IMR-90 (cell line): ENCODE measurements around the gene ZC3HAV1L. TPM values are rescaled to one million over a fixed set of nuclear protein-coding genes. Genes with fewer than 3 reads are reported as not detected.
"Not testable (repeated sequence)": the region's sequence is repeated elsewhere in the genome, so short reads cannot be mapped to it uniquely, and the experiment has no call there.

Source experiments
- ATAC-seq: fragments of 200-7000 bp; cut with Tn5 transposase; 2 replicates; pipeline ENCODE4 v1.9.1; 2020; ENCODE audit warnings: low read depth, mild to moderate bottlenecking, moderate library complexity
- BruUV-seq: library from RNA; stranded (reverse); fragments of 400-500 nt; replicated peaks from 2 replicates; lab custom pipeline; 2021; lab: Mats Ljungman, UMichigan
- CTCF ChIA-PET: fragments of 300-600 bp; formaldehyde crosslinking; extraction: SDS; loops from one replicate; lab custom pipeline; 2021; ENCODE audit warnings: antibody characterized with exemption; lab: Yijun Ruan, JAX
- POLR2A ChIA-PET: fragments of 300-600 bp; sonication (Branson Sonifier 250); formaldehyde crosslinking; loops from one replicate; lab custom pipeline; 2022; ENCODE audit warnings: antibody characterized with exemption; ENCODE audit not compliant: unreplicated experiment; lab: Charles Lee
- DNase-seq: peaks from one replicate; pipeline ENCODE4 v3.0.0; 2013
- H2AFZ ChIP-seq: replicated peaks from 2 replicates; pipeline ENCODE3; 2013; ENCODE audit warnings: low read length, mild to moderate bottlenecking; ENCODE audit not compliant: poor library complexity
- H2AK5ac ChIP-seq: 2 replicates; pipeline ENCODE4 v1.6.1; 2013; ENCODE audit warnings: low read depth, low read length, inconsistent platforms
- H2AK9ac ChIP-seq: replicated peaks from 2 replicates; pipeline ENCODE3; 2013; ENCODE audit warnings: mild to moderate bottlenecking, low read depth, low read length, moderate library complexity; ENCODE audit not compliant: poor library complexity
- H2BK120ac ChIP-seq: 2 replicates; pipeline ENCODE4 v1.6.1; 2013; ENCODE audit warnings: low read depth, low read length, inconsistent platforms
- H2BK15ac ChIP-seq: 3 replicates; pipeline ENCODE4 v1.6.1; 2013; ENCODE audit warnings: low read depth, low read length, inconsistent platforms
- H2BK20ac ChIP-seq: 2 replicates; pipeline ENCODE4 v1.6.1; 2013; ENCODE audit warnings: low read depth, mild to moderate bottlenecking, inconsistent platforms, low read length, moderate library complexity
- H2BK5ac ChIP-seq: 2 replicates; pipeline ENCODE4 v1.6.1; 2013; ENCODE audit warnings: mild to moderate bottlenecking, low read depth, low read length, inconsistent platforms; ENCODE audit not compliant: poor library complexity, severe bottlenecking
- H3K14ac ChIP-seq: replicated peaks from 2 replicates; pipeline ENCODE4 v1.6.1; 2013; ENCODE audit warnings: low read depth, low read length, inconsistent platforms
- H3K18ac ChIP-seq: 2 replicates; pipeline ENCODE4 v1.6.1; 2013; ENCODE audit warnings: low read depth, low read length, control low read depth
- H3K23ac ChIP-seq: 2 replicates; pipeline ENCODE4 v1.6.1; 2013; ENCODE audit warnings: low read depth, low read length, inconsistent platforms
- H3K27ac ChIP-seq: 2 replicates; pipeline ENCODE4 v1.5.1; 2013; ENCODE audit warnings: mild to moderate bottlenecking, control low read depth, low read length; ENCODE audit not compliant: insufficient read depth
- H3K27me3 ChIP-seq: 2 replicates; pipeline ENCODE4 v1.6.1; 2013; ENCODE audit warnings: low read length; ENCODE audit not compliant: control insufficient read depth, insufficient read depth
- H3K36me3 ChIP-seq: 2 replicates; pipeline ENCODE4 v1.6.1; 2013; ENCODE audit warnings: low read length, mixed read lengths; ENCODE audit not compliant: control insufficient read depth, insufficient read depth
- H3K4ac ChIP-seq: 2 replicates; pipeline ENCODE4 v1.6.1; 2013; ENCODE audit warnings: low read depth, low read length, inconsistent platforms
- H3K4me1 ChIP-seq: 2 replicates; pipeline ENCODE4 v1.6.1; 2013; ENCODE audit warnings: low read length, mixed read lengths; ENCODE audit not compliant: control insufficient read depth, insufficient read depth
- H3K4me2 ChIP-seq: 2 replicates; pipeline ENCODE4 v1.6.1; 2013; ENCODE audit warnings: low read depth, mild to moderate bottlenecking, control low read depth, low read length, moderate library complexity
- H3K4me3 ChIP-seq: 2 replicates; pipeline ENCODE4 v1.5.1; 2013; ENCODE audit warnings: low read depth, mild to moderate bottlenecking, control low read depth, low read length, moderate library complexity; ENCODE audit not compliant: insufficient read depth
- H3K56ac ChIP-seq: 2 replicates; pipeline ENCODE4 v1.6.1; 2013; ENCODE audit warnings: low read length, inconsistent platforms; ENCODE audit not compliant: insufficient read depth; ENCODE audit errors: extremely low read depth
- H3K79me1 ChIP-seq, 2 experiments: 2 replicates each; pipeline ENCODE4 v1.6.1; 2013; ENCODE audit warnings: low read length in 2 of 2, inconsistent platforms in 1 of 2, low read depth in 1 of 2
- H3K9ac ChIP-seq: 2 replicates; pipeline ENCODE4 v1.6.1; 2013; ENCODE audit warnings: low read depth, low read length, control low read depth
- H3K9me1 ChIP-seq: 2 replicates; pipeline ENCODE4 v1.6.1; 2013; ENCODE audit warnings: low read length, inconsistent platforms; ENCODE audit not compliant: insufficient read depth
- H3K9me3 ChIP-seq: 2 replicates; pipeline ENCODE4 v1.6.1; 2013; ENCODE audit warnings: low read length; ENCODE audit not compliant: control insufficient read depth, insufficient read depth
- H4K20me1 ChIP-seq: 2 replicates; pipeline ENCODE4 v1.6.1; 2013; ENCODE audit warnings: low read length, inconsistent platforms; ENCODE audit not compliant: insufficient read depth
- H4K5ac ChIP-seq: 2 replicates; pipeline ENCODE4 v1.6.1; 2013; ENCODE audit warnings: mild to moderate bottlenecking, low read depth, low read length, control low read depth
- H4K8ac ChIP-seq, 2 experiments: 2 replicates each; pipeline ENCODE4 v1.6.1; 2013; ENCODE audit warnings: low read depth in 2 of 2, low read length in 2 of 2, control low read depth in 1 of 2, inconsistent platforms in 1 of 2
- H4K91ac ChIP-seq: 2 replicates; pipeline ENCODE4 v1.6.1; 2013; ENCODE audit warnings: low read depth, low read length, inconsistent platforms; ENCODE audit not compliant: insufficient read depth
- WGBS, 2 experiments: methylation state at CpG; one replicate each; pipeline versions ENCODE4 v1.1.5 to v1.1.7; 2013; ENCODE audit warnings: missing lambda C conversion rate in 2 of 2; ENCODE audit not compliant: insufficient read length in 1 of 2; ENCODE audit errors: extremely low coverage in 2 of 2; 5-methylcytosine and 5-hydroxymethylcytosine counted together
- dilution Hi-C: fragments of 300-500 bp; cut with HindIII; formaldehyde crosslinking; loops from one replicate; pipeline ENCODE4 v1.14.3; 2018; ENCODE audit warnings: low sequenced_read_pairs; ENCODE audit not compliant: unreplicated experiment
- in situ Hi-C: fragments of 300-500 bp; cut with MboI; formaldehyde crosslinking; loops from 3 replicates; pipeline ENCODE4 v1.14.3; 2019; ENCODE audit warnings: low sequenced_read_pairs, inconsistent platforms, mixed read lengths
- intact Hi-C: fragments of 100-400 bp; cut with micrococcal nuclease; formaldehyde crosslinking; loops from 2 replicates; pipeline ENCODE4 v1.10.0; 2022
- polyA plus RNA-seq, 3 experiments: library from polyadenylated mRNA; depleted of rRNA; stranded (reverse); fragments of >200 nt; gene quantifications; 2 replicates each; pipeline ENCODE4 v1.2.3, GENCODE V29; 2012; ENCODE audit warnings: low replicate concordance in 1 of 3
- total RNA-seq: library from RNA; depleted of rRNA; stranded (reverse); fragments of >200 nt; gene quantifications from 2 replicates; pipeline ENCODE4 v1.2.3, GENCODE V29; 2012

Gene ZC3HAV1L
- total and polyA plus RNA-seq, 2 of the 4 experiments (the other 2 are of a cell fraction) = 4.5 to 9.4 TPM

GRCh38 chr7:139054656-139055055, 18.8 kb upstream of the ZC3HAV1L start:
- 97% methylated on average over 12 of the region's 14 CpGs; no CpG with 5 or more reads in 1 of the 2 experiments for WGBS, 2 experiments

More at GRCh38 chr7:139054656-139055055, 18.8 kb upstream of the ZC3HAV1L start:
- H2BK120ac ChIP-seq, H4K5ac ChIP-seq, H2AFZ ChIP-seq, H3K27ac ChIP-seq, BruUV-seq, H2BK5ac ChIP-seq, H3K14ac ChIP-seq, ATAC-seq, H3K4me3 ChIP-seq, H3K4ac ChIP-seq, H3K9me3 ChIP-seq, H3K27me3 ChIP-seq, POLR2A ChIA-PET, H2AK9ac ChIP-seq, H3K9ac ChIP-seq, intact Hi-C loops, H4K20me1 ChIP-seq, H4K8ac ChIP-seq, H3K9me1 ChIP-seq, H3K79me1 ChIP-seq, dilution Hi-C loops, H2AK5ac ChIP-seq, H3K18ac ChIP-seq, H3K4me1 ChIP-seq, H2BK15ac ChIP-seq, DNase-seq, H3K56ac ChIP-seq, H2BK20ac ChIP-seq, H3K4me2 ChIP-seq, H4K91ac ChIP-seq, H3K23ac ChIP-seq, in situ Hi-C loops: not testable (repeated sequence)
- CTCF ChIA-PET = interaction anchor here (0.6 kb wide), 1 partner anchor 80 kb away, joined by 6 read pairs; no protein-coding TSS in a partner anchor
- H3K36me3 ChIP-seq = peaks cover 14% of the 10 kb centered on the region
